Measurements from ENCODE around the gene ZFP28. TPM values are rescaled to one million over a fixed set of nuclear protein-coding genes. Genes with fewer than 3 reads are reported as not detected.

Gene ZFP28
- total RNA-seq (10 to 100 TPM; 18.3 to 28.0 TPM), polyA plus RNA-seq (ENCODE audit: insufficient read depth, low read depth, low replicate concordance) (12.2 TPM)
- long read RNA-seq, donor 1, full-length matches to known transcripts: 5 of 5 reads
- long read RNA-seq, donor 1, partial matches to known transcripts: 0 of 5 reads
- long read RNA-seq, donor 1, other reads (novel, unspliced or antisense): 0 of 5 reads
- long read RNA-seq, donor 2, full-length matches to known transcripts: 1 of 1 reads
- long read RNA-seq, donor 2, partial matches to known transcripts: 0 of 1 reads
- long read RNA-seq, donor 2, other reads (novel, unspliced or antisense): 0 of 1 reads

GRCh38 chr19:56538761-56539263 is at the start of gene ZFP28:
Gene ZFP28, plus strand, starts transcription at chr19:56538948. Its CDS starts 71 bp downstream, at chr19:56539019.
- H3K4me3 ChIP-seq: peak within 1 kb of the TSS; percentile 81 to 90
- intact Hi-C loops (cut with DNase I; ENCODE audit: low total_unique reads): no loop called here
- H3K27me3 ChIP-seq: no peaks in the 10 kb centered on the region
- no peaks in the 10 kb centered on the region for H3K36me3 ChIP-seq (ENCODE audit: low read depth, missing control alignments)
- no peaks in the 10 kb centered on the region for H3K4me1 ChIP-seq
- H3K9me3 ChIP-seq: no peaks in the 10 kb centered on the region
- peak; percentile 88 for DNase-seq
- WGBS, 2 donors: 0% methylated on average over 2 to 41 of the region's 65 CpGs
- H3K27ac ChIP-seq: peak within 1 kb of the TSS; percentile 90 to 96
- TF ChIP-seq POLR2A (IDR thresholded peaks at IDR 0.05) (no peak), CTCF (IDR thresholded peaks at IDR 0.05) (no peak)

GRCh38 chr19:56491399-56491798 is 47.3 kb upstream of the ZFP28 start:
- no peaks in the 10 kb centered on the region for H3K36me3 ChIP-seq (ENCODE audit: low read depth, missing control alignments)
- TF ChIP-seq POLR2A (IDR thresholded peaks at IDR 0.05): no peak
- TF ChIP-seq CTCF (IDR thresholded peaks at IDR 0.05): no peak
- no peaks in the 10 kb centered on the region for H3K4me1 ChIP-seq

GRCh38 chr19:56504581-56504980 is 34.2 kb upstream of the ZFP28 start:
- Histone ChIP-seq H3K4me3 (no peak overlapping the region), H3K27ac (no peak overlapping the region), H3K4me1 (peaks cover 6% of the 10 kb centered on the region), H3K36me3 (ENCODE audit: low read depth, missing control alignments) (no peaks in the 10 kb centered on the region), H3K9me3 (no peaks in the 10 kb centered on the region), H3K27me3 (no peaks in the 10 kb centered on the region)
- no peak for TF ChIP-seq POLR2A (IDR thresholded peaks at IDR 0.05)
- TF ChIP-seq CTCF (IDR thresholded peaks at IDR 0.05): no peak
- WGBS, 2 donors: 95 to 100% methylated on average over 2 of the region's 2 CpGs
- intact Hi-C loops (cut with DNase I; ENCODE audit: low total_unique reads): no loop called here
- no peak for DNase-seq

More at GRCh38 chr19:56491399-56491798, 47.3 kb upstream of the ZFP28 start:
- Histone ChIP-seq H3K9me3 (no peaks in the 10 kb centered on the region), H3K27ac (no peak overlapping the region), H3K27me3 (no peaks in the 10 kb centered on the region), H3K4me3 (no peak overlapping the region)
- DNase-seq: no peak
- intact Hi-C loops (cut with DNase I; ENCODE audit: low total_unique reads): no loop called here
- WGBS, 2 donors: 74 to 78% methylated on average over 3 of the region's 3 CpGs

- H3K27ac ChIP-seq: peak within 1 kb of the TSS; percentile 97 to 98
- WGBS, 2 donors: 1 to 5% methylated on average over 7 to 61 of the region's 74 CpGs
- TF ChIP-seq CTCF (IDR thresholded peaks at IDR 0.05) (no peak), POLR2A (IDR thresholded peaks at IDR 0.05) (no peak)
- H3K4me3 ChIP-seq: peak within 1 kb of the TSS; percentile 82 to 86
- no peaks in the 10 kb centered on the region for H3K36me3 ChIP-seq (ENCODE audit: low read depth, missing control alignments)
- DNase-seq: peak; percentile 99
- no peaks in the 10 kb centered on the region for H3K9me3 ChIP-seq
- H3K27me3 ChIP-seq: no peaks in the 10 kb centered on the region
- intact Hi-C loops (cut with DNase I; ENCODE audit: low total_unique reads): no loop called here
- peaks cover 6% of the 10 kb centered on the region for H3K4me1 ChIP-seq
Observed at GRCh38 chr19:56507446-56508289, 31.1 kb upstream of the ZFP28 start, which contains the start of gene ZNF471. Gene ZNF471, plus strand, starts transcription at chr19:56507855. Its CDS starts 3,717 bp downstream, at chr19:56511572.
